GM12878 (cell line): ENCODE results near the gene DMWD. TPM values are rescaled to one million over a fixed set of nuclear protein-coding genes. Genes with fewer than 3 reads are reported as not detected.

Experiments used
- ATAC-seq: fragments of 200-7000 bp; cut with Tn5 transposase; 3 replicates; pipeline ENCODE4 v1.9.1; 2020; ENCODE audit warnings: mild to moderate bottlenecking, moderate library complexity
- BruUV-seq: library from RNA; stranded (reverse); fragments of 400-500 nt; replicated peaks from 2 replicates; lab custom pipeline; 2021; lab: Mats Ljungman, UMichigan
- CTCF ChIA-PET: fragments of 300-600 bp; sonication (Branson Sonifier 250); formaldehyde crosslinking; extraction: SDS; loops from one replicate; lab custom pipeline; 2021; ENCODE audit warnings: inconsistent platforms; lab: Yijun Ruan, JAX
- POLR2A ChIA-PET: fragments of 350-600 bp; formaldehyde crosslinking; extraction: SDS; loops from one replicate; lab custom pipeline; 2021; ENCODE audit warnings: inconsistent platforms; lab: Charles Lee
- RAD21 ChIA-PET: fragments of 300-600 bp; sonication (Branson Sonifier 250); formaldehyde crosslinking; loops from one replicate; lab custom pipeline; 2023; ENCODE audit warnings: antibody characterized with exemption; ENCODE audit not compliant: unreplicated experiment; lab: Charles Lee
- SMC1A ChIA-PET: fragments of 300-600 bp; sonication (Branson Sonifier 250); formaldehyde crosslinking; loops from one replicate; lab custom pipeline; 2023; ENCODE audit not compliant: unreplicated experiment, uncharacterized antibody; lab: Charles Lee
- DNase-seq: peaks from one replicate; pipeline ENCODE4 v3.0.0-alpha.2; 2011; ENCODE audit warnings: low read depth, low spot score
- FAIRE-seq: peaks from 3 replicates; lab custom pipeline; 2011; peaks lifted over from hg19 to GRCh38; lab: Jason Lieb, UNC
- H2AFZ ChIP-seq: 2 replicates; pipeline ENCODE4 v1.6.0; 2011; ENCODE audit warnings: low read depth, low read length, control low read depth; ENCODE audit not compliant: control insufficient read depth
- H3K27ac ChIP-seq: 2 replicates; pipeline ENCODE4 v1.5.1; 2011; ENCODE audit warnings: control low read depth; ENCODE audit not compliant: control insufficient read depth, insufficient read depth
- H3K27me3 ChIP-seq, 2 experiments: replicated peaks in 1 of 2; 2 replicates each; pipeline versions ENCODE4 v1.6.0 to v1.6.1; 2011; ENCODE audit warnings: low read length in 1 of 2; ENCODE audit not compliant: control insufficient read depth in 2 of 2, insufficient read depth in 2 of 2
- H3K36me3 ChIP-seq, 2 experiments: 2 replicates each; pipeline ENCODE4 v1.5.1; 2011; ENCODE audit warnings: low read length in 1 of 2; ENCODE audit not compliant: control insufficient read depth in 2 of 2, insufficient read depth in 2 of 2
- H3K4me1 ChIP-seq: 2 replicates; pipeline ENCODE4 v1.6.1; 2011; ENCODE audit warnings: mild to moderate bottlenecking, low read length, moderate library complexity, mixed read lengths; ENCODE audit not compliant: control insufficient read depth, insufficient read depth
- H3K4me2 ChIP-seq: 2 replicates; pipeline ENCODE4 v1.6.0; 2011; ENCODE audit warnings: control low read depth; ENCODE audit not compliant: control insufficient read depth, insufficient read depth
- H3K4me3 ChIP-seq: fragments of 200-600 bp; sonication (generic); 2 replicates; pipeline ENCODE4 v1.5.1; 2016
- H3K79me2 ChIP-seq: 2 replicates; pipeline ENCODE4 v1.6.0; 2011; ENCODE audit warnings: low read length; ENCODE audit not compliant: control insufficient read depth, insufficient read depth
- H3K9ac ChIP-seq: 2 replicates; pipeline ENCODE4 v1.8.0; 2011; ENCODE audit warnings: low read length, control low read depth, mixed read lengths; ENCODE audit not compliant: control insufficient read depth, insufficient read depth
- H3K9me3 ChIP-seq: replicated peaks from 3 replicates; pipeline ENCODE4 v1.5.1; 2011; ENCODE audit warnings: mild to moderate bottlenecking, low read length; ENCODE audit not compliant: control insufficient read depth, insufficient read depth
- H4K20me1 ChIP-seq: 2 replicates; pipeline ENCODE4 v1.6.0; 2011; ENCODE audit not compliant: control insufficient read depth, insufficient read depth
- FOXK2 ChIP-seq: fragments of 450-650 bp; IDR thresholded peaks from 2 replicates; pipeline ENCODE4 v1.6.1; 2017; ENCODE audit warnings: mild to moderate bottlenecking, moderate library complexity
- HDAC2 ChIP-seq: fragments of 200-600 bp; sonication (generic); IDR thresholded peaks from 2 replicates; pipeline ENCODE4 v1.6.1; 2017
- IRF5 ChIP-seq: fragments of 450-650 bp; IDR thresholded peaks from 2 replicates; pipeline ENCODE4 v1.6.1; 2017; ENCODE audit warnings: borderline replicate concordance
- MYC ChIP-seq: IDR thresholded peaks from 2 replicates; pipeline ENCODE4 v1.6.1; 2011; ENCODE audit warnings: mild to moderate bottlenecking, low read length, moderate library complexity, inconsistent platforms; ENCODE audit not compliant: insufficient read depth, insufficient replicate concordance, insufficient read length, severe bottlenecking
- NBN ChIP-seq: fragments of 450-650 bp; IDR thresholded peaks from 2 replicates; pipeline ENCODE4 v1.6.1; 2016
- SMC3 ChIP-seq: IDR thresholded peaks from 2 replicates; pipeline ENCODE4 v1.6.1; 2011; ENCODE audit warnings: low read length, improper control_type of control experiment, borderline replicate concordance
- SREBF2 ChIP-seq: IDR thresholded peaks from 2 replicates; pipeline ENCODE4 v1.6.1; 2012; ENCODE audit warnings: mild to moderate bottlenecking, low read length
- STAT3 ChIP-seq: IDR thresholded peaks from 2 replicates; pipeline ENCODE4 v1.6.1; 2011; ENCODE audit warnings: low read depth, low read length, improper control_type of control experiment
- ZNF384 ChIP-seq: IDR thresholded peaks from 2 replicates; pipeline ENCODE4 v1.6.1; 2012; ENCODE audit warnings: low read depth, mild to moderate bottlenecking, low read length, improper control_type of control experiment, borderline replicate concordance
- WGBS: methylation state at CpG from one replicate; pipeline ENCODE4 v1.1.6; 2016; ENCODE audit warnings: low lambda C conversion rate; ENCODE audit not compliant: insufficient replicate concordance, insufficient coverage; ENCODE audit errors: missing lambda C conversion rate; 5-methylcytosine and 5-hydroxymethylcytosine counted together
- in situ Hi-C: fragments of 300-500 bp; cut with MboI; formaldehyde crosslinking; loops from 9 replicates; pipeline ENCODE4 v1.14.3; 2018; ENCODE audit warnings: mixed read lengths
- intact Hi-C: fragments of 100-400 bp; cut with micrococcal nuclease; formaldehyde crosslinking; loops from one replicate; pipeline ENCODE4 v1.14.2; 2022; ENCODE audit not compliant: unreplicated experiment
- polyA plus RNA-seq, 11 experiments: library from polyadenylated mRNA; depleted of rRNA in 4 of 11; unstranded in 6 of 11; stranded (reverse) in 5 of 11; fragments of >200 nt; fragmentation: Nextera tagmentation in 4 of 11; fragmentation: Illumina TruSeq in 1 of 11; extraction: Ambion mirVana in 4 of 11; extraction: Trizol in 1 of 11; gene quantifications; 1 replicate in 1 of 11; 2 replicates in 10 of 11; pipeline versions ENCODE4 v1.2.1 to v1.2.3, GENCODE V29; 2011 to 2016; ENCODE audit warnings: inconsistent platforms in 2 of 11, missing spikeins in 2 of 11, low read depth in 1 of 11
- total RNA-seq, 4 experiments: library from RNA; depleted of rRNA in 3 of 4; stranded (reverse); fragments of >200 nt in 3 of 4; fragmentation: Illumina TruSeq in 1 of 4; extraction: Trizol in 1 of 4; gene quantifications; 2 replicates each; pipeline versions ENCODE4 v1.2.1 to v1.2.3, GENCODE V29; 2013 to 2021
- TF ChIP-seq, protein P1 (sequence below): fragments of 150-350 bp; IDR thresholded peaks from 2 replicates; pipeline ENCODE4 v1.6.1; 2016; ENCODE audit warnings: low read depth, low read length

The DMWD gene
- total and polyA plus RNA-seq, 10 of the 15 experiments (the other 5 are each of a cell fraction or from before 2014, with no cell fraction given) = 3.5 to 56.0 (median 11.6) TPM

DNA sequence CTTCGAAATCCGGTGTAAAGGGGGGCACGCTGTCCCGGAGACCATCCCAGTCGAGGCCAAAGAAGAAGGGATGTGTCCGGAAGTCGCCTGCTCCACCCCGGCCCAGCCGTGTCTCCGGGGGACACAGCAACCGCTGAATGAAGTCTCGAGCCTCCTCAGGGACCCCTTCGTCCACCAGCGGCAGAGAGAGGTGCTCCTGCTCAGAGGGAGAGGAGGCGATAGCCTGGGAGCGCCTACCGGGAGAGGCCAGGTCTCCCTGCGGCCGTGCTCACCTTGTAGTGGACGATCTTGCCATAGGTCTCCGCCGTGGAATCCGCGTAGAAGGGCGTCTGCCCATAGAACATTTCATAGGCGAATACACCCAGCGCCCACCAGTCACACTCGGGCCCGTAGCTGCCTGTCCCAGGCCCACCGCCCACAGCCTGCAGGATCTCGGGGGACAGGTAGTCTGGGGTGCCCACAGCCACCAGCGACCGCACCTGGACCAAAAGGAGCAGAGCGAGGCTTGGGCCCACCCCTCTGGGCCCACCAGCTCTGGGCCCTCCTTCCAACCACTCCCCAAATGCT is 15.2 kb downstream of the DMWD start:
- ATAC-seq (no peak), FAIRE-seq (no peak), DNase-seq (no peak)
- ChIA-PET CTCF (no interaction called here), POLR2A (no interaction called here), SMC1A (no interaction called here), RAD21 (no interaction called here)
- H3K4me3 ChIP-seq = no peak overlapping the region
- no peak overlapping the region for H3K9ac ChIP-seq
- H3K4me2 ChIP-seq = no peak overlapping the region
- H4K20me1 ChIP-seq = no peaks in the 10 kb centered on the region
- 97% methylated on average over 34 of the region's 34 CpGs for WGBS
- BruUV-seq = no TSS peak
- no peak overlapping the region for H3K27ac ChIP-seq
- H3K79me2 ChIP-seq = no peaks in the 10 kb centered on the region
- no peaks in the 10 kb centered on the region for H3K9me3 ChIP-seq
- no peaks in the 10 kb centered on the region for H3K27me3 ChIP-seq
- H3K36me3 ChIP-seq = no peaks in the 10 kb centered on the region
- in situ Hi-C loops (no loop called here), intact Hi-C loops (no loop called here)
- H2AFZ ChIP-seq = no peak overlapping the region
- TF ChIP-seq NBN (no peak), FOXK2 (no peak), SMC3 (no peak), SREBF2 (no peak), ZNF384 (no peak), HDAC2 (no peak), IRF5 (no peak), MYC (no peak), STAT3 (no peak)
- TF ChIP-seq, protein P1, sequence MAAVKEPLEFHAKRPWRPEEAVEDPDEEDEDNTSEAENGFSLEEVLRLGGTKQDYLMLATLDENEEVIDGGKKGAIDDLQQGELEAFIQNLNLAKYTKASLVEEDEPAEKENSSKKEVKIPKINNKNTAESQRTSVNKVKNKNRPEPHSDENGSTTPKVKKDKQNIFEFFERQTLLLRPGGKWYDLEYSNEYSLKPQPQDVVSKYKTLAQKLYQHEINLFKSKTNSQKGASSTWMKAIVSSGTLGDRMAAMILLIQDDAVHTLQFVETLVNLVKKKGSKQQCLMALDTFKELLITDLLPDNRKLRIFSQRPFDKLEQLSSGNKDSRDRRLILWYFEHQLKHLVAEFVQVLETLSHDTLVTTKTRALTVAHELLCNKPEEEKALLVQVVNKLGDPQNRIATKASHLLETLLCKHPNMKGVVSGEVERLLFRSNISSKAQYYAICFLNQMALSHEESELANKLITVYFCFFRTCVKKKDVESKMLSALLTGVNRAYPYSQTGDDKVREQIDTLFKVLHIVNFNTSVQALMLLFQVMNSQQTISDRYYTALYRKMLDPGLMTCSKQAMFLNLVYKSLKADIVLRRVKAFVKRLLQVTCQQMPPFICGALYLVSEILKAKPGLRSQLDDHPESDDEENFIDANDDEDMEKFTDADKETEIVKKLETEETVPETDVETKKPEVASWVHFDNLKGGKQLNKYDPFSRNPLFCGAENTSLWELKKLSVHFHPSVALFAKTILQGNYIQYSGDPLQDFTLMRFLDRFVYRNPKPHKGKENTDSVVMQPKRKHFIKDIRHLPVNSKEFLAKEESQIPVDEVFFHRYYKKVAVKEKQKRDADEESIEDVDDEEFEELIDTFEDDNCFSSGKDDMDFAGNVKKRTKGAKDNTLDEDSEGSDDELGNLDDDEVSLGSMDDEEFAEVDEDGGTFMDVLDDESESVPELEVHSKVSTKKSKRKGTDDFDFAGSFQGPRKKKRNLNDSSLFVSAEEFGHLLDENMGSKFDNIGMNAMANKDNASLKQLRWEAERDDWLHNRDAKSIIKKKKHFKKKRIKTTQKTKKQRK = no peak
- H3K4me1 ChIP-seq = peaks cover 11% of the 10 kb centered on the region
